HepG2 (cell line): Measurements from ENCODE around the gene GPS1. TPM values are rescaled to one million over a fixed set of nuclear protein-coding genes. Genes with fewer than 3 reads are reported as not detected.

Experiments used
- AHDC1 ChIP-seq: sonication (generic); formaldehyde crosslinking; IDR thresholded peaks from 2 replicates; pipeline ENCODE4 v1.5.1; 2020; ENCODE audit warnings: mild to moderate bottlenecking, missing genetic modification reagents, borderline replicate concordance
- ARID4A ChIP-seq: sonication (generic); formaldehyde crosslinking; IDR thresholded peaks from 2 replicates; pipeline ENCODE4 v1.5.0; 2020; ENCODE audit warnings: mild to moderate bottlenecking, missing genetic modification reagents, borderline replicate concordance
- BATF2 ChIP-seq: sonication (generic); formaldehyde crosslinking; IDR thresholded peaks from 2 replicates; pipeline ENCODE4 v1.8.0; 2022; ENCODE audit warnings: mild to moderate bottlenecking, missing genetic modification reagents, moderate library complexity
- BCL6 ChIP-seq: IDR thresholded peaks from 2 replicates; pipeline ENCODE4 v1.6.1; 2016; ENCODE audit warnings: missing genetic modification reagents, missing compliant biosample characterization
- EP300 ChIP-seq, 3 experiments: sonication (generic) in 1 of 3; formaldehyde crosslinking in 1 of 3; IDR thresholded peaks; 2 replicates each; pipeline versions ENCODE4 v1.5.1 to v1.6.1; 2011 to 2020; ENCODE audit warnings: low read depth in 2 of 3, low read length in 2 of 3, borderline replicate concordance in 1 of 3, improper control_type of control experiment in 1 of 3, mild to moderate bottlenecking in 1 of 3, missing genetic modification reagents in 1 of 3, moderate library complexity in 1 of 3
- HMGXB4 ChIP-seq, 2 experiments: sonication (generic) in 1 of 2; formaldehyde crosslinking in 1 of 2; IDR thresholded peaks; 2 replicates each; pipeline versions ENCODE4 v1.4.0 to v1.6.1; 2018 to 2020; ENCODE audit warnings: missing genetic modification reagents in 2 of 2, borderline replicate concordance in 1 of 2, low read depth in 1 of 2, mild to moderate bottlenecking in 1 of 2, missing biosample characterization in 1 of 2
- ISL2 ChIP-seq: sonication (generic); formaldehyde crosslinking; IDR thresholded peaks from 2 replicates; pipeline ENCODE4 v1.5.0; 2020; ENCODE audit warnings: missing genetic modification reagents
- KAT7 ChIP-seq: IDR thresholded peaks from 2 replicates; pipeline ENCODE4 v1.6.1; 2018; ENCODE audit warnings: borderline replicate concordance, missing compliant biosample characterization
- MATR3 ChIP-seq: sonication (generic); formaldehyde crosslinking; IDR thresholded peaks from 2 replicates; pipeline ENCODE4 v1.4.0; 2020; ENCODE audit warnings: missing genetic modification reagents
- ZBTB49 ChIP-seq: sonication (generic); formaldehyde crosslinking; IDR thresholded peaks from 2 replicates; pipeline ENCODE4 v1.4.0; 2020; ENCODE audit warnings: missing genetic modification reagents, borderline replicate concordance
- polyA plus RNA-seq, 8 experiments: library from polyadenylated mRNA; depleted of rRNA in 3 of 8; stranded (reverse) in 7 of 8; unstranded in 1 of 8; fragments of >200 nt; fragmentation: Illumina TruSeq in 4 of 8; extraction: Trizol in 4 of 8; gene quantifications; 2 replicates each; pipeline versions ENCODE4 v1.2.1 to v1.2.3, GENCODE V29; 2011 to 2016; ENCODE audit warnings: low read depth in 4 of 8, missing spikeins in 1 of 8, mixed read lengths in 1 of 8; ENCODE audit not compliant: insufficient read depth in 1 of 8
- total RNA-seq, 5 experiments: library from RNA; depleted of rRNA; stranded (reverse); fragments of >200 nt; fragmentation: Illumina TruSeq; extraction: Trizol; gene quantifications; 2 replicates each; pipeline ENCODE4 v1.2.3, GENCODE V29; 2016; ENCODE audit warnings: low read depth in 1 of 5

GPS1 gene
- total and polyA plus RNA-seq, 2 of the 13 experiments (the other 11 are each of a cell fraction or from before 2014, with no cell fraction given): 124 to 128 TPM

- no peak for TF ChIP-seq BATF2 (CRISPR knock-in tag)
- TF ChIP-seq BCL6: no peak
- no peak; a peak in 1 of 4 replicates for TF ChIP-seq HMGXB4 (CRISPR knock-in tag; IDR thresholded peaks at IDR 0.05; ENCODE audit: borderline replicate concordance in 1 of 2, low read depth in 1 of 2)
- no peak; the same call in 1 of the 2 replicates for TF ChIP-seq KAT7 (CRISPR knock-in tag)
- TF ChIP-seq ZBTB49 (CRISPR knock-in tag): no peak
- peak; percentile 71 for TF ChIP-seq ARID4A (CRISPR knock-in tag)
- TF ChIP-seq EP300 (IDR thresholded peaks at IDR 0.05; ENCODE audit: low read depth in 2 of 2, low read length in 2 of 2): no peak
- 0 out of 2 replicates have a peak, but pooled peaks have one; percentile 26 for TF ChIP-seq EP300 (CRISPR knock-in tag; IDR thresholded peaks at IDR 0.05; ENCODE audit: borderline replicate concordance)
- no peak for TF ChIP-seq MATR3 (CRISPR knock-in tag)
- TF ChIP-seq AHDC1 (CRISPR knock-in tag): no peak
- no peak for TF ChIP-seq ISL2 (CRISPR knock-in tag)
Observed at GRCh38 chr17:82095777-82096708, 44.3 kb downstream of the GPS1 start (continued).
